Esophagus muscularis mucosa (tissue), 3 donors: ENCODE data around the gene CREB3.

Experiments
- POLR2A ChIP-seq: fragments of 450-650 bp; IDR thresholded peaks from one replicate; pipeline ENCODE4 v1.6.1; 2017; ENCODE audit warnings: antibody characterized with exemption, moderate library complexity, mild to moderate bottlenecking, low read depth
- TF ChIP-seq, protein P1 (sequence below), 3 experiments: fragments of 200-600 bp in 2 of 3; fragments of 450-650 bp in 1 of 3; sonication (generic) in 2 of 3; IDR thresholded peaks; one replicate each; pipeline ENCODE4 v1.5.1; 2017 to 2019; ENCODE audit warnings: antibody characterized with exemption in 3 of 3, mild to moderate bottlenecking in 2 of 3, moderate library complexity in 1 of 3

DNA sequence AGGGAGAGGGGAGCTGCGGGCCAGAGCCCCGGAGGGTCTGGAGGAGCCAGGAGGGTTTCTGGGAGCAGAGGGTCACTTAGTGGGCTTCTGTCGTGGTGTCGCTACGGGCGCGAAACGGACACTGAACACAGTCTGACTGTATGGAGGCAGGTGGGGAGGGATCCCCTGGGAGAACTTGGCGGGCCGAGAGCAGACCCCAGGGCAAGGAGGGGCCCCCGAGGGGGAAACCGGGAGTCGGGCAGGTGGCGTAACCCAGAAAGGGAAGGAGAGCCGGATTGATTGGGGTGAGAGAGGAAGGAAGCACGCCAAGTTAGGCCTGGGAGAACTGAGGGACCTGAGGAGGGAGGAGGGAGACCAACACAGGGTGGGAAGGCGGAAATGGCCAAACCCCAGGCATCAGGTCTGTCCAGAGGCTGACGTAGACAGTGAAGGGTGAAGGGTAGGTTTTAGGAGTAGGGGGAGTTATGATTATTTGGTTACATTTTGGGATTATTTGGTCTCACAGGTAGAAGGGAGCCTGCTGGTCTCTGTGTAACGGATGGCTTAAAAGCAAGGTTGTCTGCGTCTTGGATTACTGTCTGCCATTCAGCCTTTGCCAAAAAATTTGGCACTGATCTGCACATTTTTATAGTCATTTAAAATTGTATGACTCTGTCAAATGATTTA is 24.9 kb downstream of the CREB3 start:
- TF ChIP-seq, protein P1, sequence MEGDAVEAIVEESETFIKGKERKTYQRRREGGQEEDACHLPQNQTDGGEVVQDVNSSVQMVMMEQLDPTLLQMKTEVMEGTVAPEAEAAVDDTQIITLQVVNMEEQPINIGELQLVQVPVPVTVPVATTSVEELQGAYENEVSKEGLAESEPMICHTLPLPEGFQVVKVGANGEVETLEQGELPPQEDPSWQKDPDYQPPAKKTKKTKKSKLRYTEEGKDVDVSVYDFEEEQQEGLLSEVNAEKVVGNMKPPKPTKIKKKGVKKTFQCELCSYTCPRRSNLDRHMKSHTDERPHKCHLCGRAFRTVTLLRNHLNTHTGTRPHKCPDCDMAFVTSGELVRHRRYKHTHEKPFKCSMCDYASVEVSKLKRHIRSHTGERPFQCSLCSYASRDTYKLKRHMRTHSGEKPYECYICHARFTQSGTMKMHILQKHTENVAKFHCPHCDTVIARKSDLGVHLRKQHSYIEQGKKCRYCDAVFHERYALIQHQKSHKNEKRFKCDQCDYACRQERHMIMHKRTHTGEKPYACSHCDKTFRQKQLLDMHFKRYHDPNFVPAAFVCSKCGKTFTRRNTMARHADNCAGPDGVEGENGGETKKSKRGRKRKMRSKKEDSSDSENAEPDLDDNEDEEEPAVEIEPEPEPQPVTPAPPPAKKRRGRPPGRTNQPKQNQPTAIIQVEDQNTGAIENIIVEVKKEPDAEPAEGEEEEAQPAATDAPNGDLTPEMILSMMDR (IDR thresholded peaks at IDR 0.05): no peak
- no peak for TF ChIP-seq POLR2A
